Endothelial cell of umbilical vein (primary cell): ENCODE results near the gene FABP7. TPM values are rescaled to one million over a fixed set of nuclear protein-coding genes. Genes with fewer than 3 reads are reported as not detected.

Source experiments
- BruUV-seq: library from RNA; stranded (reverse); fragments of 400-500 nt; replicated peaks from 2 replicates; lab custom pipeline; 2021; lab: Mats Ljungman, UMichigan
- CTCF ChIA-PET: fragments of 300-600, 350-600 bp; sonication (Branson Sonifier 250); formaldehyde crosslinking; loops from one replicate; lab custom pipeline; 2021; ENCODE audit warnings: antibody characterized with exemption, inconsistent platforms; lab: Charles Lee
- POLR2A ChIA-PET: fragments of 300-600, 350-600 bp; sonication (Branson Sonifier 250); formaldehyde crosslinking; loops from one replicate; lab custom pipeline; 2021; ENCODE audit warnings: antibody characterized with exemption, inconsistent platforms; lab: Charles Lee
- DNase-seq: peaks from one replicate; pipeline ENCODE4 v3.0.0-alpha.2; 2011; ENCODE audit warnings: low read depth, low spot score
- FAIRE-seq: peaks from 2 replicates; lab custom pipeline; 2011; peaks lifted over from hg19 to GRCh38; lab: Jason Lieb, UNC
- H2AFZ ChIP-seq: 2 replicates; pipeline ENCODE4 v1.6.0; 2012; ENCODE audit warnings: low read depth, low read length, control low read depth, inconsistent platforms
- H3K27ac ChIP-seq: 2 replicates; pipeline ENCODE4 v1.5.1; 2011; ENCODE audit warnings: low read depth, mild to moderate bottlenecking, control low read depth, low read length, moderate library complexity; ENCODE audit not compliant: insufficient read depth
- H3K27me3 ChIP-seq, 2 experiments: 2 replicates each; pipeline versions ENCODE4 v1.6.0 to v1.6.1; 2011; ENCODE audit warnings: low read length in 2 of 2, mixed read lengths in 1 of 2; ENCODE audit not compliant: control insufficient read depth in 2 of 2, insufficient read depth in 2 of 2
- H3K36me3 ChIP-seq, 2 experiments: 2 replicates in 1 of 2; 3 replicates in 1 of 2; pipeline ENCODE4 v1.5.1; 2011; ENCODE audit warnings: low read length in 2 of 2, mild to moderate bottlenecking in 1 of 2, moderate library complexity in 1 of 2; ENCODE audit not compliant: control insufficient read depth in 2 of 2, insufficient read depth in 2 of 2; ENCODE audit errors: extremely low read depth in 1 of 2
- H3K4me1 ChIP-seq: 3 replicates; pipeline ENCODE4 v1.5.1; 2011; ENCODE audit warnings: mild to moderate bottlenecking, low read length; ENCODE audit not compliant: control insufficient read depth, insufficient read depth; ENCODE audit errors: extremely low read depth
- H3K4me2 ChIP-seq: 2 replicates; pipeline ENCODE4 v1.6.1; 2011; ENCODE audit warnings: low read length, control low read depth, mixed read lengths; ENCODE audit not compliant: insufficient read depth
- H3K4me3 ChIP-seq, 3 experiments: fragments of 200-600 bp in 1 of 3; sonication (generic), shearing (Covaris generic) in 1 of 3; replicated peaks in 1 of 3; 2 replicates each; pipeline ENCODE4 v1.5.1; 2011 to 2016; ENCODE audit warnings: control low read depth in 3 of 3, low read length in 3 of 3, mild to moderate bottlenecking in 2 of 3, inconsistent platforms in 1 of 3, low read depth in 1 of 3, moderate library complexity in 1 of 3; ENCODE audit not compliant: insufficient read depth in 1 of 3
- H3K79me2 ChIP-seq: 2 replicates; pipeline ENCODE4 v1.6.0; 2012; ENCODE audit warnings: low read length, inconsistent platforms; ENCODE audit not compliant: control insufficient read depth, insufficient read depth
- H3K9ac ChIP-seq: replicated peaks from 2 replicates; pipeline ENCODE3; 2011; ENCODE audit warnings: low read length, control low read depth; ENCODE audit not compliant: insufficient read depth; ENCODE audit errors: extremely low read depth
- H3K9me1 ChIP-seq: replicated peaks from 3 replicates; pipeline ENCODE4 v1.6.0; 2011; ENCODE audit warnings: mild to moderate bottlenecking, low read length; ENCODE audit not compliant: control insufficient read depth, insufficient read depth; ENCODE audit errors: extremely low read depth
- H3K9me3 ChIP-seq: replicated peaks from 2 replicates; pipeline ENCODE4 v1.5.1; 2012; ENCODE audit warnings: low read length, inconsistent platforms; ENCODE audit not compliant: control insufficient read depth, insufficient read depth
- H4K20me1 ChIP-seq: replicated peaks from 2 replicates; pipeline ENCODE3; 2011; ENCODE audit warnings: mild to moderate bottlenecking, low read length; ENCODE audit not compliant: control insufficient read depth, insufficient read depth; ENCODE audit errors: extremely low read depth
- CTCF ChIP-seq, 2 donors: IDR thresholded peaks; 1 replicate in 1 of 2; 2 replicates in 1 of 2; pipeline ENCODE4 v1.5.1; 2011; ENCODE audit warnings: low read length in 2 of 2, mild to moderate bottlenecking in 2 of 2, moderate library complexity in 2 of 2, control low read depth in 1 of 2, inconsistent platforms in 1 of 2, low read depth in 1 of 2; ENCODE audit not compliant: insufficient read depth in 1 of 2; ENCODE audit errors: extremely low read depth in 1 of 2
- EZH2 ChIP-seq: IDR thresholded peaks from 2 replicates; pipeline ENCODE4 v1.6.1; 2012; ENCODE audit warnings: borderline replicate concordance, low read depth, mild to moderate bottlenecking, moderate library complexity, low read length, inconsistent platforms; ENCODE audit not compliant: severe bottlenecking
- FOS ChIP-seq: IDR thresholded peaks from 2 replicates; pipeline ENCODE4 v1.6.1; 2011; ENCODE audit warnings: mild to moderate bottlenecking, low read length, moderate library complexity, borderline replicate concordance; ENCODE audit not compliant: insufficient read depth
- GATA2 ChIP-seq: IDR thresholded peaks from 2 replicates; pipeline ENCODE4 v1.7.0; 2011; ENCODE audit warnings: low read depth, mild to moderate bottlenecking, moderate library complexity, mixed read lengths, low read length; ENCODE audit not compliant: insufficient read length, insufficient read depth
- JUN ChIP-seq: IDR thresholded peaks from 2 replicates; pipeline ENCODE4 v1.6.1; 2011; ENCODE audit warnings: borderline replicate concordance, low read depth; ENCODE audit not compliant: insufficient read length, insufficient read depth
- MAX ChIP-seq: IDR thresholded peaks from 2 replicates; pipeline ENCODE4 v1.6.1; 2011; ENCODE audit not compliant: insufficient read depth, insufficient read length
- MYC ChIP-seq: IDR thresholded peaks from one replicate; pipeline ENCODE4 v1.6.1; 2011; ENCODE audit warnings: mild to moderate bottlenecking, low read depth, low read length
- POLR2A ChIP-seq: IDR thresholded peaks from 2 replicates; pipeline ENCODE4 v1.6.1; 2012; ENCODE audit warnings: low read depth, mild to moderate bottlenecking, control low read depth, low read length
- POLR2AphosphoS5 ChIP-seq: IDR thresholded peaks from 2 replicates; pipeline ENCODE4 v1.6.1; 2012; ENCODE audit warnings: low read depth, mild to moderate bottlenecking, control low read depth, low read length, moderate library complexity; ENCODE audit not compliant: insufficient read depth
- dilution Hi-C: fragments of 300-500 bp; cut with MboI; formaldehyde crosslinking; loops from one replicate; pipeline ENCODE4 v1.15.0; 2019; ENCODE audit warnings: low sequenced_read_pairs; ENCODE audit not compliant: extremely low pct_ligation_motif_present
- intact Hi-C: fragments of 100-400 bp; cut with micrococcal nuclease; formaldehyde crosslinking; loops from one replicate; pipeline ENCODE4 v1.10.0; 2022
- polyA plus RNA-seq, 4 experiments: library from polyadenylated mRNA; depleted of rRNA in 3 of 4; stranded (reverse) in 3 of 4; unstranded in 1 of 4; fragments of >200 nt; gene quantifications; 2 replicates each; pipeline versions ENCODE4 v1.2.1 to v1.2.3, GENCODE V29; 2011 to 2012; ENCODE audit warnings: missing spikeins in 1 of 4
- total RNA-seq: library from RNA; stranded (reverse); gene quantifications from 2 replicates; pipeline ENCODE4 v1.2.3, GENCODE V29; 2021

Gene FABP7
- total and polyA plus RNA-seq, 2 donors (not counting 3 experiments of a cell fraction or from before 2014, with no cell fraction given), result not detected

GRCh38 chr6:122810189-122810588 lies 30.7 kb downstream of the FABP7 start:
- no peak overlapping the region for H2AFZ ChIP-seq
- CTCF ChIA-PET, result interaction anchor here (1.1 kb wide), 1 partner anchor 12 kb away, joined by 4 read pairs; no protein-coding TSS in a partner anchor
- H3K4me2 ChIP-seq, result no peak overlapping the region
- BruUV-seq, result no TSS peak
- H3K9me3 ChIP-seq, result no peaks in the 10 kb centered on the region
- intact Hi-C loops (no loop called here), dilution Hi-C loops (no loop called here)
- no peak for FAIRE-seq
- H3K36me3 ChIP-seq, result no peaks in the 10 kb centered on the region
- no peaks in the 10 kb centered on the region for H3K27me3 ChIP-seq
- H3K79me2 ChIP-seq, result no peaks in the 10 kb centered on the region
- no peak for DNase-seq
- POLR2A ChIA-PET, result no interaction called here
- H3K9me1 ChIP-seq, result no peaks in the 10 kb centered on the region
- TF ChIP-seq POLR2AphosphoS5 (no peak), GATA2 (no peak), POLR2A (no peak), MAX (no peak), CTCF (IDR thresholded peaks at IDR 0.05; ENCODE audit: extremely low read depth in 1 of 2, insufficient read depth in 1 of 2, low read depth in 1 of 2, low read length in 2 of 2) (no peak), MYC (no peak), EZH2 (no peak), JUN (no peak), FOS (no peak)
- H3K4me1 ChIP-seq, result no peaks in the 10 kb centered on the region
- H4K20me1 ChIP-seq, result no peaks in the 10 kb centered on the region
- no peak overlapping the region for H3K9ac ChIP-seq
- no peak overlapping the region for H3K27ac ChIP-seq
- no peak overlapping the region for H3K4me3 ChIP-seq
